ENCODE data around the gene SMAD4.
"Not testable (repeated sequence)": the region's sequence is repeated elsewhere in the genome, so short reads cannot be mapped to it uniquely, and the experiment has no call there.

SMAD4 gene

DNA sequence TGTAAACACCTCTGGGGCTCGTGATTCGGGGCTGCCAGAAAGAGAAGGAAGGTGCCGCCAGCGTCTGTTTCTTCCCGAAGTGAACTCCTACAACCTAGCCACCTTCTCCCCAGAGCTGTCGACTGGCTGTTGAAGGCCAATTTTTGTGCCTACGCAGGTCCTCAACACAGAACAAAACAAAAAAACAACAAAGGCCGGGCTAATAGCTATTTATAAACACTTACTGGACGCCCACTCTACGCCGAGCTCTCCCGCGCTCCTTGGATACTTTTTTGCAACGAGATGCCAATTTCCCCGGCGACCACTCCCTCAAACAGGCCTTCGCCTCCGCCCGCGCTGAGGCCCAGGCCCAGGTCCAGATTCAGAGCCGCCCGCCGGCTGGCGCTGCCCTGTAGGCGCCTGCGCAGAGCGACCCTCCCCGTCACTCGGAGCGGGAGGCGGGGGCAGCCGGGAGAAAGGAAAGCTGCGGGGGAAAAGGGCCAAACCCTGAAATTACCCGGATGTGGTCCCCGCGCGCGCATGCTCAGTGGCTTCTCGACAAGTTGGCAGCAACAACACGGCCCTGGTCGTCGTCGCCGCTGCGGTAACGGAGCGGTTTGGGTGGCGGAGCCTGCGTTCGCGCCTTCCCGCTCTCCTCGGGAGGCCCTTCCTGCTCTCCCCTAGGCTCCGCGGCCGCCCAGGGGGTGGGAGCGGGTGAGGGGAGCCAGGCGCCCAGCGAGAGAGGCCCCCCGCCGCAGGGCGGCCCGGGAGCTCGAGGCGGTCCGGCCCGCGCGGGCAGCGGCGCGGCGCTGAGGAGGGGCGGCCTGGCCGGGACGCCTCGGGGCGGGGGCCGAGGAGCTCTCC lies at the start of gene SMAD4:
Gene SMAD4, plus strand, starts transcription at position 520 of the 843 bp plus-strand sequence. CDS start 16,834 bp downstream, outside the sequence.
- peak; percentile 99 for DNase-seq

DNA sequence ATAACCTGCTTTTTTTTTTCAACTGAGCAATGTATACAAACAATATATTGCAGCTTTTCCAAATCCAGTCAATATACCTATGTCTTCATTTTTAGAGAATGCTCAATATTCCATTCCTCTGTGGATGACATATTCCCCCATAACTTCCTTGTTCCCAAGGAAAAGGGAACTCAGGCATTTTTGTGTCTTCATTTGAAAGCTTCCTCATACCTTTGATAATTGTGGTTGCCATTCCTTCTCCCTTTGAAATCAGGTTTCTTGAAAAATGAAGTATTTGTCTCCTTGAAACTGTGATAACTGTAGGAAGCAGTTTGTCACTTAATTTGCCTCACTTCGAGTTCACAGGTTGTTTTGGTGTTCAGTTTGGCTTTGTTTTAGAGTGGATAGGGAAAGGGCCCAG lies 48.6 kb upstream of the SMAD4 start:
- no peak for DNase-seq

DNA sequence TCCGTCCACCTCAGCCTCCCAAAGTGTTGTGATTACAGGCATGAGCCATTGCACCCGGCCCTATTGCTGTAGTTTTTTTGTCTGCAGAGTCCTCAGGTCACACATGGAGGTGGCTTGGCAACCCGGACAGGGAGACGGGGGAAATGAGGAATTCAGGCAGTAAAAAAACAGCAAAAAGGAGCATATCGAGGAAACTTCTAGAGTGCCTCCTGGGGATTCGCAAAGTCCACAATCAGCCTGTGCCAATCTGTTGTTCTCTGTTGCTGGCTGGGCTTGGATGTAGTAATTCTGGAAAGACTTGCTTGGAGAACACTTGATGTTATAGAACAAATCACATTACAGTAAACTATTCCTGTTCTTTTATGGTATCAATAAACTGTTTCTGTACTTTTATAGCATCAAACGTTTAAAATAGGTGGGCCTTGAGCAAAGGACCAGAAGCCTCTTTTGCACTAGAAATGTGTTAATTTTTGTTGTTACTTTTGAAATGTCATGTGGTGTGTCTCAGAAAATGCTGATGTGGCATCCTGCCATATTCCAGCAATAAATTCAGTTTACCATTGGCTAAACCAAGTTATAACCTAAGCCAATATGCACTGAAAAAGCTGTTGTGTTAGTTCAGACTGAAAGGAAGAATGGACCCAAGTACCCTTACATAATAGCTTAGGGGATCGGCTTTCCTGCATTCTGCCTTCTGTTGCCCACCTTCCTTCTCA lies 47.8 kb upstream of the SMAD4 start:
- no peak for DNase-seq

DNA sequence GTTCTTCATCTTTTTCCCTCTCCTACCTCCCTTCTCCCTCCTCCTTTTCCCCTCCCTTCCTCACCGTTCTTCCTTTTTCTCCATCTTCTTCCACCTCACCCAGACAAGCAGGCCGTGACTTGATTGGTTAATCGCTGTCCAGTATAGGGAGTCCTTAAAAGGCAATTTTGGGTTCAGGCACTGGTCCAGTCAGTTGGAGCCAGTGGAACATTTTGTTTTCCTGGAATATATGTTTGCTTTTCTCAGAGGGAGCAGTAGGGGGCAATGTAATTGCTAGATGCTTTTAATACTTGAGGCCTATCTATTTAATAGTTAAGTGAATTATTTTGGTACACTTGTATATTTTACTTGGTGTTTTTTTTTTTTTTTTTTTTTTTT lies 47.2 kb upstream of the SMAD4 start:
- DNase-seq: no peak

DNA sequence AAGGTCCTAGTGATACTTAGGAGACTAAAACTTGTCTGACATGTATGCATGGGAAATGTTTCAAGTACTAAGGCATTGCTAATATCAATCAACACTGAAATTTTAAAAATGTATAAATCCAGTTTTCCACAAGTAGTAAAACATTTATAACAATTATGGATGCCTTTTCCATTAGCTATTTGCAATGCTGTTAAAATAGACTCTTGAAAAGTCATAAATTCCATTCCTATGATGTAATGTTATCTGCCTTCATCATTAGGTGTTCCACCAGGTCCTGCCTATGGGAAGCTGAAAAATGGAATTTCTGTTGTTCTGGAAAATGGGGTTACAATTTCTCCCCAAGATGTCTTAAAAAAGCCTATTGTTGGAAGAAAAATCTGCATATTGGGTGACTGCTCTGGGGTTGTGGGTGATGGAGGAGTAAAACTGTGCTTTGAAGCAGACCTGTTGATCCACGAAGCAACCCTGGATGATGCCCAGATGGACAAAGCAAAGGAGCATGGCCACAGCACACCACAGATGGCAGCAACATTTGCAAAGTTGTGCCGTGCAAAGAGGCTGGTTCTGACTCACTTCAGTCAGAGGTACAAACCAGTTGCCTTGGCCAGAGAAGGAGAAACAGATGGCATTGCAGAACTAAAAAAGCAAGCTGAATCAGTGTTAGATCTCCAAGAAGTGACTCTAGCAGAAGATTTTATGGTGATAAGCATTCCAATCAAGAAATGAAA lies 43.5 kb upstream of the SMAD4 start:
- DNase-seq: no peak

DNA sequence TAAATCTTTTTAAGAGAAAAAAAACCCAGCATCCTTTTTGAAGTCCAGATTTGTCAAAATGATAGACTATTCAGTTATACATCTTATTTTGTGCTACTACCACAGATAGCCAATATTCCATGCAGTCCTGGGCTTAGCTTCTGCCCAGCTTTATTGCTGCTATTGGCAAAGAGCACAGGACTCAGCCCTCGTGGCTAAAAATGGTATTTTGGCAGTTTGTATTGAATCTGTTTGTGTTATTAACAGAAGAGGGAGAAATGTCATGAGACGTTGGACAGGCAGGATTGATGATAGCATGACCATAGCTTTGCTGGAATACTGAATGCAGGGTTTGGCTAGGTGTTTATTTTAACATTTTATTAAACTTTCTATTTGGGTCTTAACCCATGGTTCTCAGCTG lies 42.8 kb upstream of the SMAD4 start:
- DNase-seq: no peak

DNA sequence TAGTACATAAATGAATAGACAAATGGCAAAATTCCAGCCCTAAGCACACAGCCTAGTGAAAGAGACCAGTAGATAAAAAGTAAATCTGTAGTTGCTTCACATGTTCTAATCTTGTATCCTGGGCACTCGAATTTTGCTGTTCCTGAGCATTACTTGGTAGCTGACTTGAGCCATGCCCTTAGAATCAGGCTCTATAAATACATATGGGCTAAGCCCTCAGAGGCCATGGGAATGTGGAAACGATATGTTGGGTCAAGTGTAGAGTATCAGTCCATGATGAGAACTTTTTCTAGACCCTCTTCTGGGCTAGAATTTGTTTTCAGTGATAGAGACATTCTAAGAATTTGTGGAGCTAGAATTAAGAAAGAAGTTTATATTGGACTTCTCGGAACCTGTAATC lies 40.3 kb upstream of the SMAD4 start:
- no peak for DNase-seq

DNA sequence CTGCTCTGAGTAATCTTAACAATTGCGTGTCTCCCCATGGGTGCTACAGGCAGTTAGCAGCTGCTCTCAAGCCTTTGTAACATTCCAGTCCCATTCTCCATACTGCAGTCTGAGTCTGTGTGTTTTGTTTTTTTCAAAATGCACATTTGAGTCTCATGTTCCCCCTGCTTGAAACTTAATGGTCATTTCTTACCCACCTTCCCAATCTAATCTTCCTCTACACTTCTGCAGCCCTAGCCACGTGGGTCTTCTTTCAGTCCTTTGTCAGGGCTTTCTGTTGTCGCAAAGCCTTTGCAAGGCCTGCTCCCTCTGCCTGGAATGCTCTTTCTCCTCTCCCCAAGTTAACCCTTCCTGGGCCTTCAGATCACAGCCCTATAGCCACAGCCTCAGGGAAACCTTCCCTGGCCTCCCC lies 37.7 kb upstream of the SMAD4 start:
- no peak for DNase-seq

DNA sequence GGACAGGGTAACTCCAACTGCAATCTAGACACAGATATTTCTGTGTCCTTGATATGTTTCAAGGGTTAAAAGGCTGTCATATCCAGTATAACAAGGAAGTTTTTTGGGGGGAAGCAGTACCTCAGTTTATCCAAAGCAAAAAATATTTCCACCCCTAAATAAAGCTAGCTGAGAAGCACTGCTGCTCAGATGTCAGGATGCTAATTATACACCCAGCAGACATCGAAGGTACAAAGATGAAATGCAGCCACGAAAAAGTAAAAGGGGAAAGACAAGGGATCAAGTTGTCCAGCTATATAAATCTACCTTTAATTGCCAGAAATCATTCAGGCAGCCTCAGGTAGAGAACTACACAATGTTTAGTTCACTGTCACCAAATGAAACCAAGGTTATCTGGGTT lies 36.0 kb upstream of the SMAD4 start:
- no peak for DNase-seq

DNA sequence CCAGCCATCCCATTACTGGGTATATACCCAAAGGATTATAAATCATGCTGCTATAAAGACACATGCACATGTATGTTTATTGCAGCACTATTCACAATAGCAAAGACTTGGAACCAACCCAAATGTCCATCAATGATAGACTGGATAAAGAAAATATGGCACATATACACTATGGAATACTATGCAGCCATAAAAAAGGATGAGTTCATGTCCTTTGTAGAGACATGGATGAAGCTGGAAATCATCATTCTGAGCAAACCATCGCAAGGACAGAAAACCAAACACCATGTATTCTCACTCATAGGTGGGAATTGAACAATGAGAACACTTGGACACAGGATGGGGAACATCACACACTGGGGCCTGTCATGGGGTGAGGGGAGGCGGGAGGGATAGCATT lies 26.8 kb upstream of the SMAD4 start:
- not testable (repeated sequence) for DNase-seq

DNA sequence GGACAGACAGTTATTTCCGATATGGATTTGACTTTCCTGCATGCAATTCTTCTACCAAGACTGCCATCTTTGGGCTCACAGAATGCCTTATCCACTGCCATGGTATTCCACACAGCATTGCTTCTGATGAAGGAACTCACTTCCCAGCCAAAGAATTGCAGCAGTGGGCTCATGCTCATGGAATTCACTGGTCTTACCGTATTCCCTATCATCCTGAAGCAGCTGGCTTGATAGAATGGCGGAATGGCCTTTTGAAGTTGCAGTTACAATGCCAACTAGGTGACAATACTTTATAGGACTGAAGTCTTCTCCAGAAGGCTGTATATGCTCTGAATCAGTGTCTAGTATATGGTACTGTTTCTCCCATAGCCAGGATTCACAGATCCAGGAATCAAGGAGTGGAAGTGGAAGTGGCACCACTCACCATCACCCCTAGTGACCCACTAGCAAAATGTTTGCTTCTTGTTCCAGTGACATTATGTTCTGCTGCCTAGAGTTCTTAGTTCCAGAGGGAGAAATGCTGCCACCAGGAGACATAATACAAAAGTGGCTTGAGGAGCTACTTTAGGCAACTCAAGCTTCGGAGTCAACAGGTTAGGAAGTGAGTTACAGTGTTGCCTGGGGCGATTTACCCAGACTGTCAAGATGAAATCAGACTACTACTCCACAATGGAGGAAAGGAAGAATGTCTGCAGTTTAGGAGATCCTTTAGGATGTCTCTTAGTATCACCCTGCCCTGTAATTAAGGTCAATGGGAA lies 23.8 kb upstream of the SMAD4 start:
- no peak for DNase-seq

DNA sequence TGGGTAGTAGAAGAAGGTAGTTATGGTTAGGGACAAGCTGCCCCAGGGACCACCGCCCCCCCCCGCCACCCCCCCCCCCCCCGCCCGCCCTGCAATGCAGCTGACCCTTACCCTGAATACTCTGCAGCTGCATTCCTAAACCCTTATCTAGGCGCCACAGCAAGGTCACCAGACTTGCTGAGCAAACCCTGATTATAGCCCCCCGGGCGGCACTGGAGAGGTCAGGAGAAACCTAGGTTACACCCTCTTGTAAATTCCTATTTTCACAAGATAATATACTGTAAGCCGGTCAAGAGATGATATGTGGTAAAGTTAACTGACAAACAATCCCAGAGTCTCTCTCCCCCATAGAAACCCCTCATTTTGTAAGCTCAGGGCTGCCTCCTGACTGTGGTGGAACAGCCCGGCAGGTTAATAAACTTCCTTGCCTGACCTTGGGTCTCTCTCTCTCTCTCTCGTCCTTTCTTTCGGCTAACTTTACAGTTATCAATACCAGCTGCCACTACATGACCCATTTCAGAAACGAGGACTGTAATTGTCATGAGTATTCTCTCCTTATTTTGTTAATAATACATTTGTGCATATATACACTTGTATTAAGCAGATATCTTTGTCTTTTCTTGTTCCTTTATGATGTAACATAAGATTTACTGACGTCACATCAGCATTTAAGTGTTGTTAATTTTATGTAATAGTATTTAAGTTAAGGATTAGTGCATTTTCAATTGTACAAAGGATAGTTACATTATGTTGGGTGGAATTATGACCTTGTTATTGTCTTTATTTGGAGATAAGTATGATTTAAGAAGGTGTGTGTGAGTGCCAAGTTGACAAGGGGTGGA lies 22.8 kb upstream of the SMAD4 start:
- no peak for DNase-seq

DNA sequence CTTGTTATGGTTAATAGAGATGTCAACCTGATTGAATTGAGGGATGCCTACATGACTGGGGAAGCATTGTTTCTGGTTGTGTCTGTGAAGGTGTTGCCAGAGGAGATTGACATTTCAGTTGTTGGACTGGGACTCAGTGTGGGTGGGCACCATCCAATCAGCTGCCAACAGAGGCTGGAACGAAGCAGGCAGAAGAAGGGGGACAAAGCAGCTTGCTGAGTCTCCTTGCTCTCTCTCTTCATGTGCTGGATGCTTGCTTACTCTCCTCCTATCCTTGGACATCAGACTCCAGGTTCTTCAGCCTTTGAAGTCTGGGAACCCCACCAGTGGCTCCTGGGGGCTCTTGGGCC lies 22.2 kb upstream of the SMAD4 start:
- no peak for DNase-seq

DNA sequence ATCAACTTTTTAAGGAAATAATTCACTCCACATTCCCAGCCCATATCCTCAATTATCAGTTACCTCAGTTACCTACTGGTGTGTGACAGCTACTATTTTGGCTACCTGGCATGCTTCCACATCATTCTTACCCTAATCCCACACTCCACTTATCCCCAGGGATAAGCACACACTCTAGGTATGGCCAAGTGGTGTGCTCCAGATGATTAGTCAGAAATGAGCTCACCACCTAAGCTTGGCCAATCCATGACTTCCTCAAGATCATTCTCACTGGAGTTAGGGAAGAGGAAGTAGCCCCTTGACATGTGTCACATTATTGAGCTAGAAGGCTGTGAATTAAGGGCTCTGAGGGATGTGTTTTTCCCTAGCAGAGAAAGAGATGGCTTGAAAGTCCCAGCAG lies 20.9 kb upstream of the SMAD4 start:
- DNase-seq: no peak

DNA sequence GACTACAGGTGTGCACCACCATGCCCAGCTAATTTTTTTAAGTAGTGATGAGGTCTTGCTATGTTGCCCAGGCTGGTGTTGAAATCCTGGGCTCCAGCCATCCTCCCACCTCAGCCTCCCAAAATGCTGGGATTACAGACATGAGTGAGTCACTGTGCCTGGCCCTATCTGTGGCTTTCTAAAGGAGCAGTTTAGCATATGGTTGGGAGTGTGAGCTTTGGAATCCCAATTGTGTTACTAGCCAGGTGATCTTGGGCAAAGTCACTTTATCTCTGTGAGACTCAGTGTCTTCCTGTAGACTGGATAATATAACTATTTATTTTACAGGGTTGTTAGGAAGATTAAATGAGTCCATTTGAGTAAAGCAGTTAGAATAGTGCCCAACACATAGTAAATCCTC lies 19.8 kb upstream of the SMAD4 start:
- DNase-seq: no peak

DNA sequence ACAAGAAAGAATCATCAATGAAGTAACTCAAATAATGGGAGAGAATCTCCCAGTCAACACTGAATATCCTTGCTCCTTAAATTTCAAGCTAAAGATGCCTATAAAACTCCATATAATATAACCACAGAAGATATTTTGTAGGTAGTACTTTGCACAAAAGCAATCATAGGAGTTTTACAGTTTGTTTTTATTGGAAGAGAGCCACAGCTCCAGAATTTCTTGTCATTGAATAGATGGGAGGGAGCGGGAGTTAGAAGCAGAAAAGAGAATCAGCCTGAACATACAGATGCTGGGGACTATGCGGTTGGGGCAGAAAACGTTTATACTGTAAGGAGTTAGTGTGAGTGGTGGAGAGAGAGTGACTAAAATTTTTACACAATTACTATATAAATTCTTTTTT lies 18.3 kb upstream of the SMAD4 start:
- no peak for DNase-seq

DNA sequence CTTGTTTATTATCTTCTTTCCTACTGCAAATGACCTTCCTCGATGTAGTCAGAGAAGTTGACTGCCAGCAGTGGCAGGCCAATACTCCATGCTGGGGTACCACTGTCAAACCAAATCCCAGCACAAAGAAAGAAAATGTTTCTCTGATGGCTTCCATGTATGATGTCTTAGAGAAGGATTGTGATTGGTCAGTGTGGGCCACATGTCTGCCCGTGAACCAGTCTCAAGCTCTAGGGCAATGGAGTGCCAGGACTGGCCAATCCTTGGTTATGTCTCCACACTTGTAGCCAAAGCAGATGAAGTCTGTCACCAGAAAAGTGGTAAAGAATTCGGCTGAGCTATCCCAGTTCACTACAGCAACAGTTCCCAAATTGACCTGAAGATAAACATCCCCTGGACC lies 17.6 kb upstream of the SMAD4 start:
- DNase-seq: no peak

DNA sequence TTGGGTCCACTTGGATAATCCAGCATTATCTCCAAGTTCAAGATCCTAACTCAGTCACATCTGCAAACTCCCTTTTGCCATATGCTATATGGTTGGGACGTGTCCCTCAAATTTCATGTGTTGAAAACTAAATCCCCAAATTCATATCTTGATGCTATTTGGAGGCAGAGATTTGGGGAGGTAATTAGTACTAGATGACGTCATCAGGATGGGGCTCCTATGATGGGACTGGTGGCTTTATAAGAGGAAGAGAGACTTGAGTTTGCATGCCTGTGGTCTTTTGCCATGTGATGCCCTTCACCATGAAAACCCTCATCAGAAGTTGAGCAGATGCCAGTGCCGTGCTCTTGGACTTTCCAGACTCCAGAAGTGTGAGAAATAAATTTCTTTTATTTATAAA lies 16.8 kb upstream of the SMAD4 start:
- no peak for DNase-seq

DNA sequence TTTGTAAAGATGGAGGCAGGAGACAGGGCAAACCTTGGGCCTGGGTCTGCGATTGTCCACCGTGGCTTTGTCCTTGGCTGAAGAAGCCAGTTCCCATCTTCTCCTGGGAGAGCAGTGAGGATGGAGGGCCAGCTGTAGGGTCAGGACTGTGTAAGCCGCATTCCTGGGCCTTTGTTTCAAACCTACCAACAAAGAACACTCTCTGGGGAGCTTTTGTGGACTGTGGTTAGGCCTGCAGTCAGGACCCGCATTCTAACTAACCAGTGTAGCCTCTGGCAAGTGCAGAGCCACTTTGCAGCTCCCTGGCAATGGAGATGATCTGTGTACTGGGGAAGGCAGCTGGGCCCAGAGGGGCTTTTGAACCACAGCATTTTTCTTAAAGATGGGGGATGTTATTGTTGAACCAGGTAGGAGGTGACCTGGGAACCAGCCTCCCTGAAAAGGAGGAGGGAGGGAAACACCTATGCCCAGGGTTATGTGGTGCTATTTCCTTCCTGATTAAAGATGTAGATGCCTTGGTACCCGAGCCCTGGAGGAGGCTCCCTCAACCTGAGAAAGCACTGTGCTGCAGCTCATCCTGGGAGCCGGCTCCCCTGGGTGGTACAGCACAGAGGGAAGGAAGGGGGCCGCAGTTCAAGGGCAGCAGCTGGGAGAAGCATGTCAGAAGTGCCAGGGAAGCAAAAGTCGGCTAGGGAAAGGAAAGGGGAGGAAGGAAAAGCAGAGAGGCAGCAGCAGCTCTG lies 12.7 kb upstream of the SMAD4 start:
- DNase-seq: no peak

DNA sequence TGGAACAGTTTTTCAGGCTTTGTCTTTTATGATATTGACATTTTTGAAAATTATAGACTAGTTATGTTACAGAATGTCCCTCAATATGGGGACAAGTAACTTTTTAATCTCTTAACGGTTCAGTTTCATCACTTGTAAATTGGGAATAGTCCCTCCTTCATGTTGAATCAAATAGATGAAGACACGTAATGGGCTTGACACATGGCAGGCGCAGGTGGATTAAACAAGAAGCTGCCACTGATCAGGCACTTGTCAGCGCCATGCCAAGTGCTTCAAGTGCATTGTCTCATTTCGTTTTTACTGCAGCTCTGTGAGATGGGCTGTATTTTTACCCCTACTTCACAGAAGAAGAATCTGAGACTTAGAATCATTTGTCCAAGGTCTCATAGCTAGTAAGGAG lies 9.5 kb upstream of the SMAD4 start:
- DNase-seq: no peak

DNA sequence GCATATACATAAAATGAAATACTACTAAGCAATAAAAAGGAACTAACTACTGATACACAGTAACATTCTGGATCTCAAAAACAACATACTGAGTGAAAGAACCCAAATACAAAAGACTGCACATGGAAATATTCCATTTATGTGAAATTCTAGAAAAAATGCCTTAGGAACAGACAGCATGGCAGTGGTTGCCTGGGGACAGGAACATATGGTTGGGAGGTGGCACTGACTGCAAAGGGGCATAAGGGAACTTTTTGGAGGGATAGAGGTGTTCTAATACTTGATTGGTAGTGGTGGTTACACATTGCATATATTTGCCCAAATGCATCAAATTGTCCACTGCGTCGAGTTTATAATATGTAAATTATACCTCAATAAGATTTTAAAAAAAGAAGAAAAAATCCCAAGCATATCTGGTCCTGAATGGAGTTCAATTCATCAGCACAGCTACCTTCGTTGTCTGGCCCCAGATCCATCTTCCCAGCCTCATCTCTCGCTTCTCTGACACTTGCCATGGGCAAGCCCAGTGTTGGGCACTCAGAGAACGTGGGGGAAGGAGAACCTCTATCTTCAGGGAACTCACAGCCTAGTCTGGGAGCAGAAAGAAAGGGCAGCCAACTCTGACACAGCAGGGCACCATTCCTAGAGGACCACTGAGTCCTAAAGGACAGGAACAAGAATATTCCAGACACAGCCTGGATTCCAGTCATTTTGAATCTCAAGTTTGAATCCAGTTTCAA lies 8.6 kb upstream of the SMAD4 start:
- no peak for DNase-seq

All from activated effector memory CD4-positive, alpha-beta T cell treated with anti-CD3 and anti-CD28 coated beads, Interleukin-2, amount 50 U/mL, for 16 hours (primary cell).